NOMO-1 (cell line): Measurements from ENCODE around the gene MLX.
"Not testable (repeated sequence)": the region's sequence is repeated elsewhere in the genome, so short reads cannot be mapped to it uniquely, and the experiment has no call there.

Experiments used
- DNase-seq, 2 experiments: peaks; one replicate each; lab custom pipeline; 2025; ENCODE audit not compliant: unreplicated experiment in 2 of 2; lab: John Stamatoyannopoulos, UW

MLX gene

DNA sequence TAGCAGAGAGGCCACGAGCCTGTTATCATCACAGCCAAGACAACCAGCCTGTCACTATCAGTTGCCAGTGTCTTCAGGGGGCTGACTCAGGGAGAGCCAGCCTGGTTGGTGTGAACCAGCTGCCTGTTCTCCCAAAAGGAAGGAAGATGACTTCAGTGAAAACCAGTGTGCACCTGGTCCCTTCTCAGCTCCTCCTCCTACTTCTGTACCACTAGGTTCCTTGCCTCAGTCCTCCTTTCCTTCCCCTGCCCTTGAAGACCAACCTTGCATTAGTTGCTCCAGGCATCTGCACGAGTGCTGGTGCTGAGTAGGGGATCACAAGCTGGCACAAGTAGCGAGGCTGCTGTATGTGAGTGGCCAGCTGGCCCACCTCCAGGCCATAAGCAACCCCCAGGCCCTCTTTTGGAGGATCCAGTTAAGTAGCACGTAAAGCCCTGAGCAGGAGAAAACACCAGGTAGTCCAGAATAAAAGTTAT is 51.1 kb downstream of the MLX start:
- no peak for DNase-seq

DNA sequence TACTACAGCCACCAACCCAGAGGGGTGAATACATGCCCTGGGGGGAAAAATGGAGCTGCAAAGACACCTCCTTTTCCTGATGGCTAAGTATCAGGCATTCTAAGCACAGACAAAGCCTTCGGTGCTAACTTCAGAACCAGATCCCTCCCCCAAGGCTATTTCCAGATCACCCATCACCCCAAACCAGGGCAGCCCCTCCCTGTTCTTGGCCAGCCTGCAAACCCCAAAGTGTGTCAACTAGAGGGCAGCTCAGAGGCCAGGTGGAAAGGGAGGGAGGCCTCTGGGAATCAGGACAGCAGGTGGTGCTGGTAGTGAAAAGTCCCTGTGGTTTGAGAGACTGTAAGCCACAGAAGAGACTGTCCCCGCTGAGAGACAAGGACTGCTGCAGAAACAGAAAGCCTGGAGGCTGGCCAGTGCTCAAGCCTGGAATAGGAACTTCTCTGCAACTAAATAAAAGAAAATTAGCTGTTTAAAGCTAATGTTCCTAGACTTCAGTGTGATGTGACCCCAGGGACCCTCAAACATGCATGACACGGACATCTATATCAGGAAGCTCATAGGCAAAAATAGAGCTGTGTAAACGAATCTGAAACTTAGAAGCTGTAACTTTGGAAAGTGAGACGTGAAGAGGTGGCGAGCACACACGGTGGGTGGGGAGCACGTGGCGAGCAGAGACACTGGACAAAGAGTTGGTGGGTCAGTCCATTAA is 51.7 kb downstream of the MLX start:
- no peak for DNase-seq

DNA sequence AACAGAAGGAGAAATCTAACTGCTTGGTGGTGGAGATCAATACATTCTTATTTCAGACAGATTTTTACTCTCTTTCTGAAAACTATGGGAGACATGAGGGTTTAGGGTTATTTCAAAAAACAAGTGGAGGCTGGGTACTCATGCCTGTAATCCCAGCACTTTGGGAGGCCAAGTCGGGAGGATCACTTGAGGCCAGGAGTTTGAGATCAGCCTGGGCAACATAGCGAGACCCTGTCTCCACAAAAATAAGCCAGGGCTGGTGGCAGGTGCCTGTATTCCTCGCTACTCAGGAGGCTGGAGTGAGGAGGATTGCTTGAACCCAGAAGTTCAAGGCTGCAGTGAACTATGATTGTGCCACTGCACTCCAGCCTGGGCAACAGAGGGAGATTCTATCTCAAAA is 55.1 kb downstream of the MLX start:
- DNase-seq, result not testable (repeated sequence)
